BJ (cell line): ENCODE data around the gene CNFN. TPM values are rescaled to one million over a fixed set of nuclear protein-coding genes. Genes with fewer than 3 reads are reported as not detected.

ENCODE experiments used
- CTCF ChIA-PET: fragments of 350-600 bp; formaldehyde crosslinking; extraction: SDS; loops from one replicate; lab custom pipeline; 2021; ENCODE audit warnings: antibody characterized with exemption, inconsistent platforms; lab: Yijun Ruan, JAX
- POLR2A ChIA-PET: fragments of 300-600 bp; sonication (Branson Sonifier 250); formaldehyde crosslinking; extraction: SDS; loops from one replicate; lab custom pipeline; 2021; ENCODE audit warnings: antibody characterized with exemption; lab: Charles Lee
- DNase-seq: peaks from one replicate; pipeline ENCODE4 v3.0.0-alpha.2; 2011; ENCODE audit warnings: low read depth
- H3K27me3 ChIP-seq: 2 replicates; pipeline ENCODE4 v1.6.0; 2011; ENCODE audit warnings: low read length; ENCODE audit not compliant: control insufficient read depth, insufficient read depth
- H3K36me3 ChIP-seq: 2 replicates; pipeline ENCODE4 v1.5.1; 2011; ENCODE audit warnings: low read length; ENCODE audit not compliant: control insufficient read depth, insufficient read depth
- H3K4me3 ChIP-seq: 2 replicates; pipeline ENCODE4 v1.5.1; 2011; ENCODE audit warnings: low read depth, mild to moderate bottlenecking, control low read depth, low read length
- CTCF ChIP-seq: IDR thresholded peaks from 2 replicates; pipeline ENCODE4 v1.5.1; 2011; ENCODE audit warnings: low read depth, mild to moderate bottlenecking, control low read depth, inconsistent platforms, low read length, moderate library complexity; ENCODE audit not compliant: insufficient read depth
- polyA plus RNA-seq: library from polyadenylated mRNA; depleted of rRNA; stranded (reverse); fragments of >200 nt; gene quantifications from 2 replicates; pipeline ENCODE4 v1.2.3, GENCODE V29; 2011

CNFN gene
- polyA plus RNA-seq, 1 experiment = 0.78 TPM

- DNase-seq = no peak
- ChIA-PET CTCF (interaction anchor here (0.7 to 2.7 kb wide), 9 partner anchors 8 to 29 kb away, joined by 3 to 14 read pairs (median 4); no protein-coding TSS in a partner anchor), POLR2A (no interaction called here)
- TF ChIP-seq CTCF = no peak
- no peak overlapping the region for H3K4me3 ChIP-seq
- peaks cover 4% of the 10 kb centered on the region for H3K36me3 ChIP-seq
- no peaks in the 10 kb centered on the region for H3K27me3 ChIP-seq
Measured at GRCh38 chr19:42411581-42412178, 21.6 kb upstream of the CNFN start.

- no peak for DNase-seq
Measured at GRCh38 chr19:42410371-42410770, 20.3 kb upstream of the CNFN start.

GRCh38 chr19:42409477-42409876, 19.4 kb upstream of the CNFN start:
- CTCF ChIA-PET = interaction anchor here (1.4 to 2.3 kb wide), 2 partner anchors 9 to 29 kb away, joined by 7 to 8 read pairs; no protein-coding TSS in a partner anchor
- no peak for DNase-seq
- no peaks in the 10 kb centered on the region for H3K27me3 ChIP-seq
- no peak overlapping the region for H3K4me3 ChIP-seq
- no peak for TF ChIP-seq CTCF
- POLR2A ChIA-PET = no interaction called here
- H3K36me3 ChIP-seq = peaks cover 4% of the 10 kb centered on the region

More at GRCh38 chr19:42410371-42410770, 20.3 kb upstream of the CNFN start:
- ChIA-PET POLR2A (no interaction called here), CTCF (interaction anchor here (0.7 to 2.3 kb wide), 5 partner anchors 10 to 28 kb away, joined by 3 to 8 read pairs (median 4); no protein-coding TSS in a partner anchor)
- H3K36me3 ChIP-seq = peaks cover 4% of the 10 kb centered on the region
- H3K4me3 ChIP-seq = no peak overlapping the region
- H3K27me3 ChIP-seq = no peaks in the 10 kb centered on the region
- TF ChIP-seq CTCF = no peak

- no peak for TF ChIP-seq CTCF
- ChIA-PET CTCF (interaction anchor here (0.6 to 1.6 kb wide), 2 partner anchors 11 to 27 kb away, joined by 3 to 4 read pairs; no protein-coding TSS in a partner anchor), POLR2A (no interaction called here)
- no peaks in the 10 kb centered on the region for H3K27me3 ChIP-seq
- DNase-seq = no peak
- no peak overlapping the region for H3K4me3 ChIP-seq
- H3K36me3 ChIP-seq = peaks cover 4% of the 10 kb centered on the region
Measured at GRCh38 chr19:42407816-42408175, 17.7 kb upstream of the CNFN start.

DNA sequence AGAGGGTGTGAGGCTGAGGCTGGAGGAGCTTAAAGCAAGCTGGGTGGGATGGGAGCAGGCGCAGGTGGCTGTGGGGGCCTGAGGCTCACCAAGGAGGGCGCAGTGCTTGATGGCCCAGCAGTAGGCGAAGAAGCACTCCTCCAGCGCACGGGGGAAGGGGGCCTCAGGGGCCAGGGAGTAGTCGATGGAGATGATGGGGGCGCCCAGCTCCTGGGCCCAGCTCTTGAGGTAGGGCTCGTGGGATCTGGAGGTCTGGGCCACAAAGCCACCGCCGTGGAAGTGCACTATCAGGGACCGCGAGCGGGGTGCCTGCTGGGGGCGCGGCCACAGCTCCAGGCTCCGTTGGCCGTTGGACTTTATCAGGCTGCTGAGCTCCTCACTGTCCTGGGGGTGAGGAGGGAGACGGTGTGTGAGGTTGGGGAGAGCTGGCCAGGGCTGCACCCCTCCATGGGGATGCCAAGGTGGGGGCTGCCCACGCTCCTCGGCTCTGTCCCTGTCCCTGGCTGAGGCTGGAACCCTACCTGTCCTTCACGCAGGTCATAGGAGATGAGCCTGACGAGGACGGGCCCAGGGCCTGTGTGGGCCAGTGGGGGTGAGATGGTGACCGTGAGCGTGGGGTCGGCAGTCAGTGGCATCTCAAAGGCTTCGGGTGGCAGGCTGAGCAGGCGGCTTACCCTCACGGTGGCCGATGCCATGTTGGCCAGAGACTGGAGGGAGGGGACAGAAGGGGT, 17.2 kb upstream of the CNFN start:
- TF ChIP-seq CTCF = no peak
- DNase-seq = no peak

More for the DNA sequence above, 17.2 kb upstream of the CNFN start:
- H3K4me3 ChIP-seq = no peak overlapping the region
- H3K36me3 ChIP-seq = peaks cover 4% of the 10 kb centered on the region
- POLR2A ChIA-PET = no interaction called here
- H3K27me3 ChIP-seq = no peaks in the 10 kb centered on the region
- CTCF ChIA-PET = interaction anchor here (0.5 to 1.6 kb wide), 3 partner anchors 9 to 33 kb away, joined by 3 to 4 read pairs (median 3); no protein-coding TSS in a partner anchor
